H9 (cell line): ENCODE results near the gene OR2F2. TPM values are rescaled to one million over a fixed set of nuclear protein-coding genes. Genes with fewer than 3 reads are reported as not detected.

ENCODE experiments used
- DNase-seq: peaks from one replicate; pipeline ENCODE4 v3.0.0-alpha.2; 2017
- H2AFZ ChIP-seq: one replicate; pipeline ENCODE4 v1.6.1; 2013; ENCODE audit warnings: mild to moderate bottlenecking, low read length, control low read depth, moderate library complexity
- H2AK5ac ChIP-seq: 2 replicates; pipeline ENCODE4 v1.6.1; 2013; ENCODE audit warnings: low read length, control low read depth, mixed read lengths; ENCODE audit not compliant: insufficient read length
- H2BK120ac ChIP-seq: one replicate; pipeline ENCODE4 v1.6.1; 2013; ENCODE audit warnings: low read depth, mild to moderate bottlenecking, low read length, control low read depth, inconsistent platforms; ENCODE audit not compliant: poor library complexity, severe bottlenecking
- H2BK12ac ChIP-seq: 2 replicates; pipeline ENCODE4 v1.6.1; 2013; ENCODE audit warnings: low read length, control low read depth, mixed read lengths, low read depth; ENCODE audit not compliant: insufficient read length
- H2BK15ac ChIP-seq: 2 replicates; pipeline ENCODE4 v1.6.1; 2013; ENCODE audit warnings: low read depth, low read length, control low read depth
- H2BK20ac ChIP-seq: one replicate; pipeline ENCODE4 v1.6.1; 2013; ENCODE audit warnings: low read depth, mild to moderate bottlenecking, low read length, control low read depth, inconsistent platforms; ENCODE audit not compliant: poor library complexity, severe bottlenecking
- H2BK5ac ChIP-seq: 2 replicates; pipeline ENCODE4 v1.6.1; 2013; ENCODE audit warnings: low read length, control low read depth, mixed read lengths; ENCODE audit not compliant: insufficient read length
- H3K14ac ChIP-seq: 2 replicates; pipeline ENCODE4 v1.6.1; 2013; ENCODE audit warnings: low read length, control low read depth; ENCODE audit not compliant: insufficient read depth
- H3K18ac ChIP-seq: 2 replicates; pipeline ENCODE4 v1.6.1; 2013; ENCODE audit warnings: low read depth, mild to moderate bottlenecking, mixed read lengths, low read length, control low read depth; ENCODE audit not compliant: insufficient read length
- H3K23ac ChIP-seq: 2 replicates; pipeline ENCODE4 v1.6.1; 2013; ENCODE audit warnings: low read length, control low read depth, mixed read lengths, low read depth; ENCODE audit not compliant: insufficient read length
- H3K23me2 ChIP-seq: 2 replicates; pipeline ENCODE4 v1.6.1; 2013; ENCODE audit warnings: low read depth, mild to moderate bottlenecking, mixed read lengths, low read length, control low read depth; ENCODE audit not compliant: insufficient read length, poor library complexity, severe bottlenecking
- H3K27ac ChIP-seq: 2 replicates; pipeline ENCODE4 v1.5.1; 2013; ENCODE audit warnings: low read length, control low read depth, mixed read lengths, low read depth; ENCODE audit not compliant: insufficient read length
- H3K27me3 ChIP-seq: 2 replicates; pipeline ENCODE4 v1.6.1; 2013; ENCODE audit warnings: low read length, control low read depth, inconsistent platforms; ENCODE audit not compliant: insufficient read depth
- H3K4ac ChIP-seq: 2 replicates; pipeline ENCODE4 v1.6.1; 2013; ENCODE audit warnings: low read depth, mild to moderate bottlenecking, control low read depth, inconsistent platforms, low read length, moderate library complexity
- H3K4me1 ChIP-seq: 2 replicates; pipeline ENCODE4 v1.6.1; 2013; ENCODE audit warnings: low read length, control low read depth, inconsistent platforms; ENCODE audit not compliant: insufficient read depth
- H3K4me2 ChIP-seq: 2 replicates; pipeline ENCODE4 v1.6.1; 2013; ENCODE audit warnings: low read length, control low read depth, mixed read lengths; ENCODE audit not compliant: insufficient read length, insufficient read depth
- H3K56ac ChIP-seq: 2 replicates; pipeline ENCODE4 v1.6.1; 2013; ENCODE audit warnings: low read depth, mild to moderate bottlenecking, mixed read lengths, low read length, control low read depth; ENCODE audit not compliant: insufficient read length
- H3K79me1 ChIP-seq: 2 replicates; pipeline ENCODE4 v1.6.1; 2013; ENCODE audit warnings: low read depth, mild to moderate bottlenecking, moderate library complexity, low read length, control low read depth, inconsistent platforms; ENCODE audit not compliant: insufficient read depth, poor library complexity, severe bottlenecking
- H3K79me2 ChIP-seq: 2 replicates; pipeline ENCODE4 v1.6.1; 2013; ENCODE audit warnings: low read length, control low read depth, inconsistent platforms; ENCODE audit not compliant: insufficient read depth
- H3K9ac ChIP-seq: 2 replicates; pipeline ENCODE4 v1.6.1; 2013; ENCODE audit warnings: low read length, control low read depth, mixed read lengths; ENCODE audit not compliant: insufficient read length; ENCODE audit errors: extremely low read depth
- H3K9me3 ChIP-seq: one replicate; pipeline ENCODE4 v1.6.1; 2013; ENCODE audit warnings: low read depth, low read length, inconsistent platforms; ENCODE audit not compliant: control insufficient read depth
- H3T11ph ChIP-seq: one replicate; pipeline ENCODE4 v1.6.1; 2013; ENCODE audit warnings: mild to moderate bottlenecking, low read length, control low read depth, inconsistent platforms
- H4K20me1 ChIP-seq: one replicate; pipeline ENCODE4 v1.6.1; 2013; ENCODE audit not compliant: control insufficient read depth, insufficient read length, insufficient read depth
- H4K5ac ChIP-seq: 2 replicates; pipeline ENCODE4 v1.6.1; 2013; ENCODE audit warnings: low read depth, mild to moderate bottlenecking, mixed read lengths, low read length, control low read depth; ENCODE audit not compliant: insufficient read length
- H4K8ac ChIP-seq: replicated peaks from 2 replicates; pipeline ENCODE4 v1.6.1; 2013; ENCODE audit warnings: low read length, control low read depth, mixed read lengths, low read depth; ENCODE audit not compliant: insufficient read length
- H4K91ac ChIP-seq: 2 replicates; pipeline ENCODE4 v1.6.1; 2013; ENCODE audit warnings: low read depth, mild to moderate bottlenecking, moderate library complexity, mixed read lengths, low read length, control low read depth; ENCODE audit not compliant: insufficient read length
- H3K27ac Mint-ChIP-seq, 3 experiments: 2 replicates in 2 of 3; 3 replicates in 1 of 3; pipeline ENCODE4 v1.8.0; 2020 to 2021; ENCODE audit warnings: mixed read lengths in 3 of 3, mild to moderate bottlenecking in 1 of 3, moderate library complexity in 1 of 3
- H3K27me3 Mint-ChIP-seq: 2 replicates; pipeline ENCODE4 v1.8.0; 2021; ENCODE audit warnings: low read depth, mild to moderate bottlenecking, moderate library complexity, mixed read lengths
- H3K36me3 Mint-ChIP-seq, 3 experiments: 2 replicates in 2 of 3; 3 replicates in 1 of 3; pipeline ENCODE4 v1.8.0; 2020 to 2021; ENCODE audit warnings: low read depth in 3 of 3, mixed read lengths in 3 of 3; ENCODE audit not compliant: insufficient read depth in 1 of 3
- H3K4me1 Mint-ChIP-seq, 2 experiments: 2 replicates each; pipeline ENCODE4 v1.8.0; 2020; ENCODE audit warnings: mixed read lengths in 2 of 2
- H3K4me3 Mint-ChIP-seq, 2 experiments: 2 replicates in 1 of 2; 3 replicates in 1 of 2; pipeline ENCODE4 v1.8.0; 2020 to 2021; ENCODE audit warnings: mild to moderate bottlenecking in 2 of 2, mixed read lengths in 2 of 2, moderate library complexity in 1 of 2
- H3K9me3 Mint-ChIP-seq, 2 experiments: 2 replicates in 1 of 2; 3 replicates in 1 of 2; pipeline ENCODE4 v1.8.0; 2020; ENCODE audit warnings: mild to moderate bottlenecking in 2 of 2, mixed read lengths in 2 of 2, moderate library complexity in 1 of 2
- WGBS: extraction: QIAGEN DNeasy Blood & Tissue Kit; methylation state at CpG from one replicate; pipeline ENCODE4 v1.1.7; 2013; ENCODE audit warnings: missing lambda C conversion rate, low lambda C conversion rate, mixed read lengths; ENCODE audit not compliant: insufficient read length; ENCODE audit errors: extremely low coverage; 5-methylcytosine and 5-hydroxymethylcytosine counted together
- total RNA-seq: library from RNA; stranded (reverse); gene quantifications from 2 replicates; pipeline ENCODE4 v1.2.1, GENCODE V29; 2021
- TF ChIP-seq, protein P1 (sequence below): fragments of 200-600 bp; sonication (generic); conservative IDR thresholded peaks from 3 replicates; pipeline ENCODE4 v1.8.0; 2021; ENCODE audit warnings: antibody characterized with exemption, mild to moderate bottlenecking

The OR2F2 gene
- total RNA-seq, 1 experiment from 2014 or later, result not detected

DNA sequence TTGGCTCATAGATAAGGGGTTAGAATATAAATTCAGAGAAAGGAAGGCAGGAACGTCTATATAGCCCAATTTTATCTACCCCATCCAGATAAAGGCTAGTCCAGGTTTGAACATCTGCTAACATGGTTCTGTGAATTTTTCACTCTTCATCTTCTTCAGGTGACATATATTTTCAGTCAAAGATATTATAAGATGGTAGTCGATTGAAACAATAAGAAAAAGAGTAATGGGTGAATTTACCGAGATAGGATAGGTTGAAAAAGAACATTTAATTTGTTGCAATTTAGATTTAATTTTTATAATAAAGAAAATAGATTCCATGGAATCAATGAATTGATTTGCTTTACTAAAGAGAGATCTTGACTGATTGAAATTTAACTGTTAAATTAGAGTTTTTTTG, 19.5 kb downstream of the OR2F2 start, which contains the start of gene OR2F1:
Gene OR2F1 (plus strand): TSS at position 301 of the 400 bp plus-strand sequence. CDS start 5,127 bp downstream, outside the sequence.
- no peak within 1 kb of the TSS for H3K4me2 ChIP-seq
- H3K79me1 ChIP-seq, result no peaks in the 10 kb centered on the region
- H3K9ac ChIP-seq, result no peak within 1 kb of the TSS
- H4K20me1 ChIP-seq, result no peaks in the 10 kb centered on the region
- no peak within 1 kb of the TSS for H2AFZ ChIP-seq
- H3K27me3 ChIP-seq, result no peaks in the 10 kb centered on the region
- H4K5ac ChIP-seq, result no peak within 1 kb of the TSS
- H3K56ac ChIP-seq, result no peak within 1 kb of the TSS
- H3K9me3 ChIP-seq, result no peaks in the 10 kb centered on the region
- no peak for DNase-seq
- H4K8ac ChIP-seq, result no peak within 1 kb of the TSS
- H3K4ac ChIP-seq, result no peak within 1 kb of the TSS
- TF ChIP-seq, protein P1, sequence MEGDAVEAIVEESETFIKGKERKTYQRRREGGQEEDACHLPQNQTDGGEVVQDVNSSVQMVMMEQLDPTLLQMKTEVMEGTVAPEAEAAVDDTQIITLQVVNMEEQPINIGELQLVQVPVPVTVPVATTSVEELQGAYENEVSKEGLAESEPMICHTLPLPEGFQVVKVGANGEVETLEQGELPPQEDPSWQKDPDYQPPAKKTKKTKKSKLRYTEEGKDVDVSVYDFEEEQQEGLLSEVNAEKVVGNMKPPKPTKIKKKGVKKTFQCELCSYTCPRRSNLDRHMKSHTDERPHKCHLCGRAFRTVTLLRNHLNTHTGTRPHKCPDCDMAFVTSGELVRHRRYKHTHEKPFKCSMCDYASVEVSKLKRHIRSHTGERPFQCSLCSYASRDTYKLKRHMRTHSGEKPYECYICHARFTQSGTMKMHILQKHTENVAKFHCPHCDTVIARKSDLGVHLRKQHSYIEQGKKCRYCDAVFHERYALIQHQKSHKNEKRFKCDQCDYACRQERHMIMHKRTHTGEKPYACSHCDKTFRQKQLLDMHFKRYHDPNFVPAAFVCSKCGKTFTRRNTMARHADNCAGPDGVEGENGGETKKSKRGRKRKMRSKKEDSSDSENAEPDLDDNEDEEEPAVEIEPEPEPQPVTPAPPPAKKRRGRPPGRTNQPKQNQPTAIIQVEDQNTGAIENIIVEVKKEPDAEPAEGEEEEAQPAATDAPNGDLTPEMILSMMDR, result no peak
- H3K18ac ChIP-seq, result no peak within 1 kb of the TSS
- Mint-ChIP-seq H3K36me3 (no peaks in the 10 kb centered on the region; a peak in 2 of 7 replicates), H3K4me1 (peaks cover 14 to 16% of the 10 kb centered on the region in 2 experiments), H3K4me3 (no peak within 1 kb of the TSS), H3K27me3 (no peaks in the 10 kb centered on the region; the same call in none of the 2 replicates), H3K9me3 (peaks cover 0 to 2% of the 10 kb centered on the region in 2 experiments; a peak in 1 of 5 replicates), H3K27ac (no peak within 1 kb of the TSS; a peak in 1 of 7 replicates)
- no peaks in the 10 kb centered on the region for H3K23me2 ChIP-seq
- H3K27ac ChIP-seq, result no peak within 1 kb of the TSS
- no peak within 1 kb of the TSS for H3K14ac ChIP-seq
- H2BK5ac ChIP-seq, result no peak within 1 kb of the TSS
- no peak within 1 kb of the TSS for H2BK120ac ChIP-seq
- H3T11ph ChIP-seq, result no peak within 1 kb of the TSS
- H3K23ac ChIP-seq, result no peak within 1 kb of the TSS
- H3K4me1 ChIP-seq, result no peaks in the 10 kb centered on the region
- no peaks in the 10 kb centered on the region for H3K79me2 ChIP-seq
- H2BK15ac ChIP-seq, result no peak within 1 kb of the TSS
- WGBS, result 100% methylated on average over 2 of the region's 3 CpGs
- no peak within 1 kb of the TSS for H2BK20ac ChIP-seq
- H2AK5ac ChIP-seq, result no peak within 1 kb of the TSS
- no peak within 1 kb of the TSS for H2BK12ac ChIP-seq
- no peak within 1 kb of the TSS for H4K91ac ChIP-seq
